Neural cell (in vitro differentiated cells): ENCODE results near the gene CASTOR1. TPM values are rescaled to one million over a fixed set of nuclear protein-coding genes. Genes with fewer than 3 reads are reported as not detected.

Experiments used
- H2AFZ ChIP-seq: fragments of 200-600, 300-800 bp; sonication (generic), shearing (Covaris generic); 2 replicates; pipeline ENCODE4 v1.6.0; 2014; ENCODE audit warnings: low read depth, mild to moderate bottlenecking, antibody characterized with exemption, low read length, moderate library complexity
- H3F3A ChIP-seq: fragments of 200-600 bp; shearing (Covaris generic); 2 replicates; pipeline ENCODE4 v1.6.1; 2016; ENCODE audit warnings: mild to moderate bottlenecking, moderate library complexity, mixed read lengths, antibody characterized with exemption, low read length; ENCODE audit not compliant: insufficient read depth, poor library complexity, severe bottlenecking
- H3K27ac ChIP-seq: fragments of 200-600, 300-800 bp; sonication (generic), shearing (Covaris generic); 2 replicates; pipeline ENCODE4 v1.5.1; 2014; ENCODE audit warnings: mild to moderate bottlenecking, low read length, moderate library complexity
- H3K27me3 ChIP-seq: fragments of 300-800, 200-600 bp; sonication (generic), shearing (Covaris generic); 2 replicates; pipeline ENCODE4 v1.6.0; 2014; ENCODE audit warnings: mild to moderate bottlenecking, low read depth, low read length, moderate library complexity; ENCODE audit not compliant: insufficient read depth
- H3K36me3 ChIP-seq: fragments of 300-800, 200-600 bp; sonication (generic), shearing (Covaris generic); 2 replicates; pipeline ENCODE4 v1.5.1; 2014; ENCODE audit warnings: mild to moderate bottlenecking, antibody characterized with exemption, low read length, moderate library complexity; ENCODE audit not compliant: insufficient read depth
- H3K4me2 ChIP-seq: fragments of 300-800, 200-600 bp; sonication (generic), shearing (Covaris generic); 2 replicates; pipeline ENCODE4 v1.6.0; 2014; ENCODE audit warnings: mild to moderate bottlenecking, low read length
- H3K4me3 ChIP-seq: fragments of 300-800, 200-600 bp; sonication (generic), shearing (Covaris generic); 2 replicates; pipeline ENCODE4 v1.5.1; 2014; ENCODE audit warnings: mild to moderate bottlenecking, low read length, moderate library complexity
- H3K79me2 ChIP-seq: fragments of 200-600 bp; shearing (Covaris generic); replicated peaks from 2 replicates; pipeline ENCODE4 v1.6.0; 2014; ENCODE audit warnings: mild to moderate bottlenecking, low read length, moderate library complexity; ENCODE audit not compliant: insufficient read depth
- H3K9ac ChIP-seq: fragments of 300-800, 200-600 bp; sonication (generic), shearing (Covaris generic); 2 replicates; pipeline ENCODE4 v1.6.1; 2016; ENCODE audit warnings: mild to moderate bottlenecking, low read length, mixed read lengths
- H3K9me2 ChIP-seq: fragments of 200-600 bp; shearing (Covaris generic); 2 replicates; pipeline ENCODE4 v1.6.1; 2016; ENCODE audit warnings: mild to moderate bottlenecking, low read length, mixed read lengths; ENCODE audit not compliant: insufficient read depth
- H3K9me3 ChIP-seq: fragments of 200-600, 300-800 bp; sonication (generic), shearing (Covaris generic); 2 replicates; pipeline ENCODE4 v1.6.1; 2016; ENCODE audit warnings: mild to moderate bottlenecking, mixed run types, low read length, moderate library complexity, mixed read lengths
- H4K20me1 ChIP-seq: fragments of 200-600 bp; shearing (Covaris generic); 2 replicates; pipeline ENCODE4 v1.6.1; 2016; ENCODE audit warnings: mild to moderate bottlenecking, mixed run types; ENCODE audit not compliant: insufficient read depth
- EP300 ChIP-seq: fragments of 450-650 bp; conservative IDR thresholded peaks from 2 replicates; pipeline ENCODE4 v1.6.1; 2014; ENCODE audit warnings: antibody characterized with exemption, mild to moderate bottlenecking, moderate library complexity; ENCODE audit not compliant: poor library complexity, severe bottlenecking
- EZH2 ChIP-seq: fragments of 200-600, 300-800 bp; shearing (Covaris generic), sonication (generic); IDR thresholded peaks from 2 replicates; pipeline ENCODE4 v1.6.1; 2014; ENCODE audit warnings: antibody characterized with exemption, low read length, borderline replicate concordance, mild to moderate bottlenecking; ENCODE audit not compliant: insufficient read depth, poor library complexity, severe bottlenecking
- MXI1 ChIP-seq: fragments of 450-650 bp; conservative IDR thresholded peaks from 2 replicates; pipeline ENCODE4 v1.6.1; 2014; ENCODE audit warnings: antibody characterized with exemption, mild to moderate bottlenecking; ENCODE audit not compliant: poor library complexity, severe bottlenecking
- POLR2AphosphoS5 ChIP-seq: IDR thresholded peaks from 2 replicates; pipeline ENCODE4 v1.6.1; 2012
- RAD21 ChIP-seq: fragments of 450-650 bp; conservative IDR thresholded peaks from 2 replicates; pipeline ENCODE4 v1.6.1; 2014; ENCODE audit warnings: antibody characterized with exemption, mild to moderate bottlenecking, moderate library complexity
- SMC3 ChIP-seq: fragments of 450-650 bp; conservative IDR thresholded peaks from 2 replicates; pipeline ENCODE4 v1.6.1; 2014; ENCODE audit warnings: antibody characterized with exemption, mild to moderate bottlenecking, moderate library complexity; ENCODE audit not compliant: poor library complexity
- TAF1 ChIP-seq: IDR thresholded peaks from 2 replicates; pipeline ENCODE4 v1.6.1; 2012; ENCODE audit warnings: low read depth
- polyA plus RNA-seq: library from polyadenylated mRNA; depleted of rRNA; stranded (reverse); fragments of >200 nt; gene quantifications from 2 replicates; pipeline ENCODE4 v1.2.3, GENCODE V29; 2014
- TF ChIP-seq, protein P1 (sequence below): fragments of 450-650 bp; IDR thresholded peaks from 2 replicates; pipeline ENCODE4 v1.5.1; 2014; ENCODE audit warnings: antibody characterized with exemption, mild to moderate bottlenecking, moderate library complexity; ENCODE audit not compliant: poor library complexity, severe bottlenecking
- TF ChIP-seq, protein P2 (sequence below): IDR thresholded peaks from 2 replicates; pipeline ENCODE4 v1.6.1; 2012; ENCODE audit warnings: borderline replicate concordance

The CASTOR1 gene
- polyA plus RNA-seq, 1 donor from 2014 or later: 2.2 TPM

DNA sequence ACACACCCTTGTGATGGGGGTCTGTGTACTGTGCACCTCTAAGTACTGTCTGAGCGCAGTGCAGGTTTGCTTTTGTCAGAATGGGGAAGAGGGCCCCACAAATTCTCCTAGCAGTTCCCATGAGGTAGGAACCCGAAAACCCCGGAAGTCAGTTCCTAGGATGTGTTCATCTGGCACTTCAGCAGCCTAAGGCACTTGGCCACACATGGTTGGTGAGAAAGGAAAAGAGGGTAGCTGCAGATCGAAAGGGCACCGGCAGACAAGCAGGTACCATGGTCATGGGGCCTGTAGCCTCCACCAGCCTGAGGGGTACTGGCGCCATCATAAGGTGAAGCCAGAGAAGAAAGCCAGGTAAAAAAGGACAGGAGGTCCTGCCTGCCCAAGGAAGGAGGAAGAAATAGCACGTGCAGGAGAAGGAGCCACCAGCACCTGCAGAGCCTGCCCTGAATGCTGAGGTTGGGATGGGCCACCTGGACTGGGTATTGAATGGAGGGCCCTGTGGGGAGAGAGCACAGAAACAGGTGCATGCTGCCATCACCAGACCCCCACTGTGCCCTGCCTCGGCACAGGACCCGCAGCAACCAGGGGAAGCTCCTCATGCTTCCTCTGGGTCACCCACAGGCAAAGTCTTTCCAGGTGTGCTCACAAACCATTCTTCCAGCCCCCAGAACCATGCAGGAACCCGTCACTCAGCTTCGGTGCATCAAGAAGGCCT lies 8.1 kb upstream of the CASTOR1 start:
- Histone ChIP-seq H4K20me1 (no peaks in the 10 kb centered on the region), H3K9me2 (no peaks in the 10 kb centered on the region), H3F3A (no peaks in the 10 kb centered on the region), H3K79me2 (no peaks in the 10 kb centered on the region), H3K27me3 (no peaks in the 10 kb centered on the region), H3K4me3 (no peak overlapping the region), H3K36me3 (no peaks in the 10 kb centered on the region), H3K9me3 (no peaks in the 10 kb centered on the region), H2AFZ (no peak overlapping the region), H3K4me2 (no peak overlapping the region), H3K27ac (no peak overlapping the region), H3K9ac (no peak overlapping the region)
- TF ChIP-seq RAD21: no peak
- TF ChIP-seq EZH2: no peak
- TF ChIP-seq, protein P1, sequence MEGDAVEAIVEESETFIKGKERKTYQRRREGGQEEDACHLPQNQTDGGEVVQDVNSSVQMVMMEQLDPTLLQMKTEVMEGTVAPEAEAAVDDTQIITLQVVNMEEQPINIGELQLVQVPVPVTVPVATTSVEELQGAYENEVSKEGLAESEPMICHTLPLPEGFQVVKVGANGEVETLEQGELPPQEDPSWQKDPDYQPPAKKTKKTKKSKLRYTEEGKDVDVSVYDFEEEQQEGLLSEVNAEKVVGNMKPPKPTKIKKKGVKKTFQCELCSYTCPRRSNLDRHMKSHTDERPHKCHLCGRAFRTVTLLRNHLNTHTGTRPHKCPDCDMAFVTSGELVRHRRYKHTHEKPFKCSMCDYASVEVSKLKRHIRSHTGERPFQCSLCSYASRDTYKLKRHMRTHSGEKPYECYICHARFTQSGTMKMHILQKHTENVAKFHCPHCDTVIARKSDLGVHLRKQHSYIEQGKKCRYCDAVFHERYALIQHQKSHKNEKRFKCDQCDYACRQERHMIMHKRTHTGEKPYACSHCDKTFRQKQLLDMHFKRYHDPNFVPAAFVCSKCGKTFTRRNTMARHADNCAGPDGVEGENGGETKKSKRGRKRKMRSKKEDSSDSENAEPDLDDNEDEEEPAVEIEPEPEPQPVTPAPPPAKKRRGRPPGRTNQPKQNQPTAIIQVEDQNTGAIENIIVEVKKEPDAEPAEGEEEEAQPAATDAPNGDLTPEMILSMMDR: no peak
- no peak for TF ChIP-seq SMC3
- TF ChIP-seq, protein P2, sequence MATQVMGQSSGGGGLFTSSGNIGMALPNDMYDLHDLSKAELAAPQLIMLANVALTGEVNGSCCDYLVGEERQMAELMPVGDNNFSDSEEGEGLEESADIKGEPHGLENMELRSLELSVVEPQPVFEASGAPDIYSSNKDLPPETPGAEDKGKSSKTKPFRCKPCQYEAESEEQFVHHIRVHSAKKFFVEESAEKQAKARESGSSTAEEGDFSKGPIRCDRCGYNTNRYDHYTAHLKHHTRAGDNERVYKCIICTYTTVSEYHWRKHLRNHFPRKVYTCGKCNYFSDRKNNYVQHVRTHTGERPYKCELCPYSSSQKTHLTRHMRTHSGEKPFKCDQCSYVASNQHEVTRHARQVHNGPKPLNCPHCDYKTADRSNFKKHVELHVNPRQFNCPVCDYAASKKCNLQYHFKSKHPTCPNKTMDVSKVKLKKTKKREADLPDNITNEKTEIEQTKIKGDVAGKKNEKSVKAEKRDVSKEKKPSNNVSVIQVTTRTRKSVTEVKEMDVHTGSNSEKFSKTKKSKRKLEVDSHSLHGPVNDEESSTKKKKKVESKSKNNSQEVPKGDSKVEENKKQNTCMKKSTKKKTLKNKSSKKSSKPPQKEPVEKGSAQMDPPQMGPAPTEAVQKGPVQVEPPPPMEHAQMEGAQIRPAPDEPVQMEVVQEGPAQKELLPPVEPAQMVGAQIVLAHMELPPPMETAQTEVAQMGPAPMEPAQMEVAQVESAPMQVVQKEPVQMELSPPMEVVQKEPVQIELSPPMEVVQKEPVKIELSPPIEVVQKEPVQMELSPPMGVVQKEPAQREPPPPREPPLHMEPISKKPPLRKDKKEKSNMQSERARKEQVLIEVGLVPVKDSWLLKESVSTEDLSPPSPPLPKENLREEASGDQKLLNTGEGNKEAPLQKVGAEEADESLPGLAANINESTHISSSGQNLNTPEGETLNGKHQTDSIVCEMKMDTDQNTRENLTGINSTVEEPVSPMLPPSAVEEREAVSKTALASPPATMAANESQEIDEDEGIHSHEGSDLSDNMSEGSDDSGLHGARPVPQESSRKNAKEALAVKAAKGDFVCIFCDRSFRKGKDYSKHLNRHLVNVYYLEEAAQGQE: no peak

DNA sequence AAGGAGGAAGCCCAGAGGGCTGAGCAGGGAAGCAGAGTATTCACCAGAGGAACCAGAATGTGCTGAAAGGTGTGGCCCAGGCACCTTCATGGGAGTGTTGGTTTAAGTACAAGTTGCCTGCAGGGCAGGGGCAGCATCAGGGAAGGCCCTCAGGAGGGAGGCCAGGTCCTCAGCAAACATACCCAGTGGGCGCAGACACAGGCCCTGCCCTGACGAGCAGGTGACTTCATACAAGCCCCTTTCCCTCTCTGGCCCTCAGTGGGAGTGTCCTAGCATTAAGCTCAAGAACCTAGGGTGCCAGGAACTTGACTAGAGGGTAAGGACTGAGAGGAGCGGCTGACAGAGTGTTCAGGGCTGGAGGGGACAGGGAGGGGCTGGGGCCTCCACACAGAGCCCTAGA lies 7.5 kb upstream of the CASTOR1 start:
- no peaks in the 10 kb centered on the region for H3K36me3 ChIP-seq
- TF ChIP-seq TAF1 (no peak), MXI1 (no peak), RAD21 (no peak), EZH2 (no peak), EP300 (no peak), POLR2AphosphoS5 (no peak), SMC3 (no peak)
- TF ChIP-seq, protein P1: no peak
- TF ChIP-seq, protein P2: no peak
- no peaks in the 10 kb centered on the region for H4K20me1 ChIP-seq

More for the DNA sequence above, 7.5 kb upstream of the CASTOR1 start:
- Histone ChIP-seq H3K27me3 (no peaks in the 10 kb centered on the region), H3K9ac (no peak overlapping the region), H2AFZ (no peak overlapping the region), H3K4me2 (no peak overlapping the region), H3K9me2 (no peaks in the 10 kb centered on the region), H3K27ac (no peak overlapping the region), H3F3A (no peaks in the 10 kb centered on the region), H3K4me3 (no peak overlapping the region), H3K79me2 (no peaks in the 10 kb centered on the region), H3K9me3 (no peaks in the 10 kb centered on the region)
